NOMO-1 (cell line): ENCODE measurements around the gene FAM20B.
A peak's percentile ranks its signal among the peaks of the same experiment; 100 is the strongest.
"Not testable (repeated sequence)": the region's sequence is repeated elsewhere in the genome, so short reads cannot be mapped to it uniquely, and the experiment has no call there.

Experiments used
- DNase-seq, 2 experiments: peaks; one replicate each; lab custom pipeline; 2025; ENCODE audit not compliant: unreplicated experiment in 2 of 2; lab: John Stamatoyannopoulos, UW

The FAM20B gene

GRCh38 chr1:179025125-179025974 lies at the start of gene FAM20B:
FAM20B (plus strand) TSS chr1:179025894; CDS start chr1:179043848, 17,954 bp downstream.
- peak; percentile 87 to 95 for DNase-seq

GRCh38 chr1:178976541-178976940 lies 49.2 kb upstream of the FAM20B start:
- DNase-seq, result no peak

- DNase-seq, result no peak
These were observed 39.5 kb upstream of the FAM20B start for GRCh38 chr1:178986204-178986603.

GRCh38 chr1:178988198-178988597 lies 37.5 kb upstream of the FAM20B start:
- DNase-seq, result not testable (repeated sequence)

GRCh38 chr1:178993559-178993958 lies 32.1 kb upstream of the FAM20B start:
- DNase-seq, result no peak

GRCh38 chr1:178997428-178997827 lies 28.3 kb upstream of the FAM20B start:
- DNase-seq, result no peak

- no peak for DNase-seq
These were observed 27.4 kb upstream of the FAM20B start for GRCh38 chr1:178998295-178998694.

- no peak for DNase-seq
These were observed 26.6 kb upstream of the FAM20B start for GRCh38 chr1:178999061-178999460.

GRCh38 chr1:179001451-179001850 lies 24.2 kb upstream of the FAM20B start:
- DNase-seq, result no peak

GRCh38 chr1:179002064-179002463 lies 23.6 kb upstream of the FAM20B start:
- not testable (repeated sequence) for DNase-seq

GRCh38 chr1:179002552-179003345 lies 22.9 kb upstream of the FAM20B start:
- DNase-seq, result peak; percentile 52 to 58

- DNase-seq, result no peak
These were observed 22.1 kb upstream of the FAM20B start for GRCh38 chr1:179003512-179004066.

- no peak for DNase-seq
These were observed 18.5 kb upstream of the FAM20B start for GRCh38 chr1:179007233-179007632.

GRCh38 chr1:179010671-179011070 lies 15.0 kb upstream of the FAM20B start:
- no peak for DNase-seq

- DNase-seq, result no peak
These were observed 13.7 kb upstream of the FAM20B start for GRCh38 chr1:179012038-179012437.

- no peak for DNase-seq
These were observed 11.6 kb upstream of the FAM20B start for GRCh38 chr1:179014123-179014522.

GRCh38 chr1:179015396-179015795 lies 10.3 kb upstream of the FAM20B start:
- DNase-seq, result no peak

- peak; percentile 66 to 67 for DNase-seq
These were observed 8.8 kb upstream of the FAM20B start for GRCh38 chr1:179016706-179017382.

- DNase-seq, result no peak
These were observed 8.0 kb upstream of the FAM20B start for GRCh38 chr1:179017383-179018326.

GRCh38 chr1:179021873-179022272 lies 3.8 kb upstream of the FAM20B start:
- peak; percentile 35 to 53 for DNase-seq
